GM03348 (cell line): ENCODE data around the gene FUT3.

Experiments
- DNase-seq: peaks from one replicate; pipeline ENCODE4 v3.0.0; 2012; ENCODE audit warnings: low spot score

The FUT3 gene

DNA sequence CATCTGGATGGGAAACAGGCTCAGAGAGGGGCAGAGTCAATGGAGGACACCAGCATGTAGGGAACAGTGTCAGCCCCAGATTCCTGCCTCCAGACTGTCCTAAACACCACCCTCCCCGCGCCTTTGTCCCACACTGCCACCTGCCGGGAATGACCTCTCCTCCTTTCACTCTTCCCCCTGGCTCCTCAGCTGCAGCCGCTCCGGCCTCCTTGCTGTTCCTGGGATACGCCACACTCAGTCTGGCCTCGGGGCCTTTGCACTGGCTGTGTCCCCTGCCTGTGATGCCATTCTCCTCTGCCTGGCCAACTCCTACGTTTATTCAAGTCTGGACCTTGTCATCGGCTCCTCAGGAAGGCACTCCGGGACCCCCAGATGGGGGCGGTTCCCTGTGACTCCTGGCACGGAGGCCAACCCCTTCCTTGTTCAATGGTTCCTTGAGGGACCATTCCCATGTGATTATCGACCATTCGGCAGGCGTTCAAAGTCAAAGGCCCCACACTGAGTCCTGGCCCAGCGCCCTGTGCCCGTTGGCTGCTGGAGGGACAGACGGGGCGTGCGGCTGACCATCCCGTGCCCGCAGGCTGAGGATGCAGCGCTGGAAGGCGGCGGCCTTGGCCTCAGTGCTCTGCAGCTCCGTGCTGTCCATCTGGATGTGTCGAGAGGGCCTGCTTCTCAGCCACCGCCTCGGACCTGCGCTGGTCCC is 27.5 kb downstream of the FUT3 start:
- DNase-seq = peak; percentile 33

DNA sequence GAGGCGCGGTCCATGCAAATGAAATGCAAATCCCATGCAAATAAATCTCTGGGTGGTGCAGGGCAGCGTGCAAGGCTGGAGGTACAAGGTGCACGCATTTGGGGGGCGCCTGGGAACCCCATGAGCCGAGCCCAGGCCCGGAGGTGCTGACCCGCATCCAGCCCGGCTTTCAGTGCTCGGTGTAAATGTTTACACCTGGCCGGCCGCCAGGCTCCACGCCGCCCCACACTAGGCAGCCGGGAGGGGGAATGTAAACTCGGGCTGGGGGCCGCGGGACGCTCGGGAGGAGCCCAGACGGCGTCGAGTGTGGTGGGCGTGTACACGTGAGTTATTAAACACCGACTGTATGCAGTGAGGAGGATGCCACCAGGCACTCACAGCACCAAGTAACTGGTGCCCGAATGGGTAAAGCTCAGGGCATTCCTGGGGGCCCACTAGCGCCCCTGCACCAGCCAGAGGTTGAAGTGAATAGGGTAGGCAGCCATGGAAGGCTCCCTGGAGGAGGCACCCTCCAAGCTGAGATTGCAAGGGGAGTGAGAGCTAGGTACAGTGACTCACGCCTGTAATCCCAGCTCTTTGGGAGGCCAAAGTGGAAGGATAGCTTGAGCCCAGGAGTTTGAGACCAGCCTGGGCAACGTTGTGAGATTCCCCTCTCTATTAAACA is 28.9 kb downstream of the FUT3 start:
- DNase-seq = no peak

DNA sequence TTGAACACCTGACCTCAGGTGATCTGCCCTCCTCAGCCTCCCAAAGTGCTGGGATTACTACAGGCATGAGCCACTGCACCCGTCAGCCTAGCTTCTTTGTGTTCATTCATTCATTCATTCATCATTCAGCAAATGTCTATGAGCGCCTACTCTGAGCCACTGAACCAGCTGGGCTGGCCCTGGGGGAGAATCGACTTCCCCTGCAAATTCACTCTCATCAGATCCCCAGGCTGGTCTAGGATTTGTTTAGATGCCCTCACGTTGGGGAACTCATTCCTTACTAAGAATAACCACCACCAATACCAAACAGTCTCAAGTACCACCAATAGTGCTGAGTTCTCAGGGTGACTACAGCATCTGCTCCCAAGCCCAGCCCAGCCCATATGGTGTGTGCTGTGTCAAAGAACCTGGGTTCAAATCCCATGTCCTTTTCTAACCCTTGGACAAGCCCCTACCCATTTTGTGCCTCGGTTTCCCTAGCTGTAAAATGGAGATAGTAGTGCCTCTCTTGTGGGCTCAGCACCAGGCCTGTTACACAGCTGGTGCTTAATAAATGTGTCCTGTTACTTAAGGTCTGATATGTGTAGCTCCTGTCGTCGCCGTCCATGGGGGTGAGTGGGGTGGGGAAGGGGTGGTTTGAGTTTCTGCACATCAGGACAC is 29.6 kb downstream of the FUT3 start:
- no peak for DNase-seq

DNA sequence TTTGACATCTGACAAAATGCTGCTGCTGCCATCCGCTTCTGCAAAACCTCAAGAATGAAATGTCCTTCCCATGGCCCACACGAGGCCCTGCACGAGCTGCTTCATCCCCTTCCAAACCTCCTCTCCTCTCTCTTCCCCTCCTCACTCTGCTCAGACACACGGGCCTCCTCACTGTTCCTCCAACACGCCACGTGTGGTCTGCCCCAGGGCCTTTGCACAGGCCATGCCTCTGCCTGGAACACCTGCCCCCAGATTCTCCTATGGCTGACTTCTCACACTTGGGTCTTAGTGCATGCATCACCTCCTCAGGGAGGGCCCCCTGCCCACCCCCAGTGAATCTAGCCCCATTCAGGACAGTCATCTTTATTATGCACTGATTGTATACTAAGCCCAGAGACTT is 30.5 kb downstream of the FUT3 start:
- DNase-seq = no peak

DNA sequence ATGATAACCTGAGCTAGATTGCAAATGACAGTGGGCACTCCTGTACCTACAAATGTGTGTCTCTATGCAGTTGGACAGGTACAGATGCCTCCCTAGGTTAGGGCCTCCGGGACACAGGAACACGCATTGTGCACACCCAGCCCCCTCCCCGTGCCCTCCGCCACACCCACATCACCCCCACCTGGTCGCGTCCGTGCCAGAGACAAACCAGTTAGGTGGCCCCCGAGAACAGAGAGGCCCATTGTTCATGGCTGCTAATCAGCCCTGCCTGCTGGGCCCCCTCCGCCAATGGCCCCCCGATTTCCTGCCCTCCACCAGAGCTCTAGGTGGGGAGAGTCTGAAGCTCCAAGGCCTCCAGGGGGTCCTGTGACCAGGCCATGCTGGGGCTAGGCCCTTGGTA is 32.7 kb downstream of the FUT3 start:
- DNase-seq = no peak

DNA sequence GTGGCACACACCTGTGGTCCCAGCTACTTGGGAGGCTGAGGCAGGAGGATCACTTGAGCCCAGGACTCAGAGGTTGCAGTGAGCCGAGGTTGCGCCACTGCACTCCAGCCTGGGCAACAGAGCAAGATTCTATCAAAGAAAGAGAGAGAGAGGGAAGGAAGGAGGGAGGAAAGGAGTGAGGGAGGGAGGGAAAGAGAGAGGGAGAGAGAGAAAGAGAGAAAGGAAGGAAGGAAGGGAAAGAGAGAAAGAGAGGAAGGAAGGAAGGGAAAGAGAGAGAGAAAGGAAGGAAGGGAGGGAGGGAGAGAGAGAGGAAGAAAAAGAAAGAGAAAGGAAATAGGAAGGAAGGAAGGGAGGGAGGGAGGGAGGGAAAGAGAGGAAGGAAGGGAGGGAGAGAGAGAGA is 34.0 kb downstream of the FUT3 start:
- DNase-seq = no peak

DNA sequence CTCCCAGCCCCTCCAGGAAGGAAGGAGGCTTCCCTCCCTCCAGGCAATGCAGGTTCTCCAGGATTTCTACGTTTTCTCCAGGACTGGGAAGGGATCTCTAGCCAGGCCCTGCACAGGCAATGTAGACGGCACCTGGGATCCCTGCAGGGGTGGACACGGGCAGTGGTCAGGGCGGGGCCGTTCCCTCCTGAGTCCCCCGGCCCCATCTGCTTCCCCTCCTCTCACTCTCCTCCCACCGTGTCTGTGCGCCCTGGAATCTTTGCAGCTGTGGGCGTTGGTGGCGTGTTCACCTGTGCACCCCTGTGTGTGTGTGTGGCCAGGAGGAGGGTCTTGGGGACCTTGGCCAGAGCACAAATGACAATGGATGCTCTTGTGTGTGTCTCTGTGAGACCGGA is 36.4 kb downstream of the FUT3 start:
- DNase-seq = no peak

DNA sequence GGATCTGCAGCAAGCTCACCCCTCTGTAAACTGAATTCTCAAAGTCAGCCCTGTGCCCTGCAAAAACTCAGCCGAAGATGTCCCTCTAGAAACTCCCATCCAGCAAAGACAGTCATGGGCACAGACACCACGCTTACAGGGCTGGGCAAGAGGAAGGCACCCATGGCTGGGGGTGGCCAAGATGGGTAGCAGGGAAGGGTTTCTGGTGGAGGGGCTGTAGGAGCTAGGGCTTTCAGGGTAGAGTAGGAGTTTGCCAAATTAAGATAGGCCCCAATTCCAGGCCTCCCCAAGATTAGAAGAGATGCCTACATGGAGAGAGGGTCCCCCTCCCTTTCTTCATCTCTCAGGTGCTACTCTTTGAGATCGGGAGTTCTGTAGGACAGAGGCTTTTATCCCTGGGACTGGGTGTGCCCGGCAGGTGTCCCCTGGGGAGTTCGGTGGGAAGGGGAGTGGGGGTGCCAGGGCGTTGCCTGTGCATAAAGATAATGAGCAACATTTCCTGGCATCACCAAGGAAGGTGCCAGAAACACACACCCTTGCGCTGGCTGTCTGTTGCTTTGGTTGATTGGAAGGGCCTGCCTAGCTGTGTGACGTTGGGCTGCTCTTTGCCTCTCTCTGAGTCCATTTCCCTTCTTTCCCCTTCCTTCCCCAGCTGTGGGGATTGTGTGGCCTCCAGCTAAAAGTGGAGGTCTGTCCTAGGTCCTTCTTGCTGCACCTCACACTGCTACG is 37.0 kb downstream of the FUT3 start:
- no peak for DNase-seq

DNA sequence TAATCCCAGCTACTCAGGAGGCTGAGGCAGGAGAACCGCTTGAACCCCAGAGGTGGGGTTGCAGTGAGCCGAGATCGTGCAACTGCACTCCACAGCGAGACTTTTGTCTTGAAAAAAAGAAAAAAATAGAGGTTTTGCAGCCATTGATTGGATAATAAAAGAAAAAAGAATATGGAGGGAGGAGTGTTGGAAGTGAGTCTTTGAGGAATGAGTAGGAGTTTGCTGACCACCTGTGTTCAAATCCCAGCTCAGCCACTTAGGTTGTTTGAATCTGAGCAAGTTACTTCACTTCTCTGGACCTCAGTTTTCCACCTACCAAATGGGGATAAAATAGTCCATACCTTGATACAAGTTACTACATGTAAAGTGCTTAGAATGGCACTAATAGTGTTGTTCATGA is 40.1 kb downstream of the FUT3 start:
- DNase-seq = no peak

DNA sequence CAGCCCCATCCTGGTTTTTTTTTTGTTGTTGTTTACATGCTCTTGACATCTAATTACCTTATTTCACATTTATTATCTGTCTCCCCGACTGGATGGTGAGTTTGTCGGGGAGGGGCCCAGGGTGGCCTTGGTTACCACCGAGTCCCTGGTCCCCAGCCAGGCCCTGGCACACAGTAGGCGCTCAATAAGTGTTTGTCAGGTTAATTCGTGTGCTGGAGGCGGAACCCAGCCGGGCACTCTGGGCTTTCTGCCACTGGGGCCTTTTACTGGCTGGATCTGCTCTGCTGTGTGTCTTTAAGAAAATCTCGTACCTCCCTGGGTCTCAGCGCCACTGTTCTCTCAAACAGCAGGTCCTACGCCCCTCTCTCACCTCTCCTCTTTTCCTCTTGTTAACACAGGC is 41.8 kb downstream of the FUT3 start:
- no peak for DNase-seq

DNA sequence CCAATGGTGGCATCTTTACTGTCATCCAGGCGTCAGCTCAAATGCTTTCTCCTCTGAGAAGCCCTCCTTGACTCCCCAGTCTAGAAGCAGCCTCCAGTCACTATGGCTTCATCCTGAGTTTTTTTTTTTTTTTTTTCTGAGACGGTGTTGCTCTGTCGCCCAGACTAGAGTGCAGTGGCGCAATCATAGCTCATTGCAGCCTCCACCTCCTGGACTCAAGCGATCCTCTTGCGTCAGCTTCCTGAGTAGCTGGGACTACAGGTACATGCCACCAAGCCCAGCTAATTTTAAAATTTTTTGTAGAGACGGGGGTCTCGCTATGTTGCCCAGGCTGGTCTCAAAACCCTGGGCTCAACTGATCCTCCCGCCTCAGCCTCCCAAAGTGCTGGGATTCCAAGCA is 42.2 kb downstream of the FUT3 start:
- no peak for DNase-seq

DNA sequence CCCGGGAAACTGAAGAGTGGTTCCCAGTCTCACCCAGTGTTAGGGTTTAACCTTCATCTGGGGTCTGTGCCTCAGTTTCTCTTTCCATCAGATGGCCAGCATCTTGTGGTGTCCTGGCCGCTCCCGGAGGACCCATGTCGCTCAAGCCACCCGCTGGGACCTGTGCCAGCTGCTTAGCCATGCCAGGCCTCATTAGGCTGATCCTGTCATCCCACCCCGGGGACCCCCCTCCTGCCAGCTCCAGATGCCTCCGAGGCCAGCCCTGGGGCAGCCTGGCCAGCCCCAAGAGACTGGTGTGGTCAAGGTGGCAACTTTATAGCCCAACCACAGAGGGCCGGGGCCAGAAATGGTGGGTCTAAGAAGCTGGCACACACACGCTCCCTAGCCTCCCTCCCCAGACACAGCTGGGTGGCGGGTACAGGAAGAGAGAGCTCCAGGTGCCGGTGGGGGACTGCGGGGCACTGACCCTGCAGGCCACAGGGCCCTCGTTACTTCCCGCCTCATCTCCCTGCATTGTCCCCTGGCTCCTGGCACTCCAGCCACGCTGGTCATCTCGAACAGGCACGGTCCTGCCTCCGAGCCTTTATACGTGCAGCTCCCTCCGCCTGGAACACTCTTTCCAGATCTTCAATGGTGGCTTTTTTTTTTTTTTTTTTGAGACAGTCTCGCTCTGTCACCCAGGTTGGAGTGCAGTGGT is 43.0 kb downstream of the FUT3 start:
- no peak for DNase-seq

DNA sequence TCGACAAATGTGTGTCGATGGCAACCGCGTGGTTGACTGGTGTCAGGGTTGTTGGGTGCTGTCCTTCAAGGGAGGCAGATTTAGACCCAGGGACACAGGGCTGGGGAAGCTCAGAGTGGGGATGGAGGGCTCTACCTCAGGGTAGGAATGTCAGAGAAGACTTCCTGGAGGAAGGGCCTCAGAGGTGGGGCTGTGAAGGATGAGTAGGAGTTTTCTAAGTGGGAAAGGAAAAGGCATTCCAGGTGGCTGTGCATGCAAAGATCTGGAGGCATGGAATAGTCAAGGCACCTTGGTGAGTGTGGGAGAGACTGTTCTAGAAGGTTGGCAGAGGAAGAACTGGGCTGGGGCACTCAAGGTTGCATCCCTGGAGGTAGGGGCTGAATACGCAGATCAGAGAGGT is 44.3 kb downstream of the FUT3 start:
- no peak for DNase-seq

DNA sequence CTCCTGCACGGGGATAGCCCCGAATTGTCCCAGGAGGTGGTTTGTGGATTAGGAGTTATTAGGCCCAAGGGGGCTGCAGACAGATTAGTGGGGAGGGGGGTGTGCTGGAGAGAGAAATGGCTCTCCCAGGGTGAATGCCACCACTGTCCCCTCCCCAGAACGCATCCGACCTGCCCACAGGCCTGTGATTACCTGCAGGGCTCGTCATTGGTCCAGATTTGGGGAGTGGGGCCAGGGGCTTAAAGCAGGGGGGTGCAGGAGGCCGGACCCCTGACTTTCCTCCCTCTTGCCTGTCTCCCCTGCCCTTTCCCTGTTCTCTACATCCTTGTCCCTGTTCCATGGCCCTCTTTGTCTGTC is 45.1 kb downstream of the FUT3 start:
- no peak for DNase-seq

DNA sequence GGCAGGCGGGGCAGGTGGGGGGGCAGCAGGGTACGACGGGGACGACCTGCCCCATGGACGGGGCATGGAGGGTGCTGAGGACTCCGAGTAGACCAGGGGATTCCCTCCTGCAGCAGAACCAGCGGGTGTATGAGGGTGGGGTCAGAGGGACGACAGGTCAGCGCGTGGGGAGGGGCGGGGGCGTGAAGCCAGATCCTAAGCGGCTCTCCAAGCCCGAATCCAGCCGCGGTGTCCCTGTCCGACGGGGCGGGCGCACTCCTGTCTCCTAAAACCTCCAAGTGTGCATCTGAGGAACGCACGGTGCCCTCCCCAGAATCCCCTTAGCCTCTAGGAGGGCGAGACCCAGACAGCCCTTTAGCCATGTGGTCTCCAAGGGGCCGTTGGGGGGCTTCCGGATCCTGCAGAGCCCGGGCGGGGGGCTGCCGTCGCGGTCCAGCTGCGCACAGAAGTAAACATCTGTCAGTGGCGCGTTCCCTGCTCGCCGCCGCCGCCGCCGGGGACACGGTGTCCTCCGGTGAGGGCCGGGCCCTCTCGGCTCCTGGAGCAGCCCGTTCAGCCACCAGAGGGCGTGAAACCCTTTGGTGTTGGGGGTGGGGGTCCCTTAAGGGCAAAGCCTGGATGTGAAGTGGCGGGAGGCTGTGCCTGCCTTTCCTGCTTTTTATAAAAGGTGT is 45.7 kb downstream of the FUT3 start:
- DNase-seq = peak; percentile 78

DNA sequence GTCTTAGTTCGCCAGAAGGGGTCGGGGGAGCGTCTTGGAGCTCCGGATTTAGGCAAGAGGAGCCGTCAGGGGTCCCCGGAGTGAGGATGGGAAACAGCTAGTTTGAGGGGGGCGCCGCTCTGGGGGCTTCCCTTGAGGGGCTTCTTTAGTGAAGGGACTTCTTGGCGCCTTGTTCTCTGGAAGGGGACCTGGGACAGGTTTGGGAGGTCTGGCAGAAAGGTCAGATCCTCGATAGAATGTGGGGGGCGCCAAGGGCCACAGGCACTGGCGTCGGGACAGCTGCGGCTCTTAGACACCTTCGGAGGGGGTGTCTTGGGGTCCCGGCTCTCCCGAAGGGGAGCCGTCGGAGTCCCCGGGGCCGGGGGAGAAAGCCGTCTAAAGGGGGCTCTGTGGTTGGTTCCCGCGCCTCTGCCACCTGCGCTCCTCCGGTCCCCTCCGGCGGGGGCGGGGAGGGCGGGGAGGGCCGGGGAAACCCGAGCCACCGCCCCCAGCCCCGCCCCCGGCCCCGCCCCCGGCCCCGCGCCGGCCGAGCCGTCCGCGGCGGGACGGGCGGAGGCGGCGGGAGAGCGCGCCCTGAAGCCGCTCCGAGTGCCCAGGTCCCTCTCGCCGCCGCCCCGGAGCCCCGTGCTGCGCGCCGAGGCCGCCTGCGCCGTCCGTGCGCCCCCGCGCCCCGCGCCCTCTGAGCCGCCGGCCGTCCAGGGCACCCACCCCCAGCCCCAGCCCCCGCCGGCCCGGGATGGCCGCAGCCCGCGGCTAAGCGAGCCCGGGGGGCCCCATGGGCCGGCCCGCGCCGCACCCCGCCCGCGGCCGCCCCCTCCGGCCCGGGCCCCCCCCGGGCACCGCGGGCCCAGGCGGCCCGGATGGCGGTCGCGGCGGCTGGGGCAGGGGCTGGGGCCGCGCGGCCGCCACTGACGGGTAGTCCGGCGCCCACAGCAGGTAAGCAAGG is 46.5 kb downstream of the FUT3 start, which contains the start of gene NRTN:
Gene NRTN, plus strand, starts transcription at position 552 of the 946 bp plus-strand sequence. CDS start 19,099 bp downstream, outside the sequence.
- DNase-seq = peak; percentile 49

DNA sequence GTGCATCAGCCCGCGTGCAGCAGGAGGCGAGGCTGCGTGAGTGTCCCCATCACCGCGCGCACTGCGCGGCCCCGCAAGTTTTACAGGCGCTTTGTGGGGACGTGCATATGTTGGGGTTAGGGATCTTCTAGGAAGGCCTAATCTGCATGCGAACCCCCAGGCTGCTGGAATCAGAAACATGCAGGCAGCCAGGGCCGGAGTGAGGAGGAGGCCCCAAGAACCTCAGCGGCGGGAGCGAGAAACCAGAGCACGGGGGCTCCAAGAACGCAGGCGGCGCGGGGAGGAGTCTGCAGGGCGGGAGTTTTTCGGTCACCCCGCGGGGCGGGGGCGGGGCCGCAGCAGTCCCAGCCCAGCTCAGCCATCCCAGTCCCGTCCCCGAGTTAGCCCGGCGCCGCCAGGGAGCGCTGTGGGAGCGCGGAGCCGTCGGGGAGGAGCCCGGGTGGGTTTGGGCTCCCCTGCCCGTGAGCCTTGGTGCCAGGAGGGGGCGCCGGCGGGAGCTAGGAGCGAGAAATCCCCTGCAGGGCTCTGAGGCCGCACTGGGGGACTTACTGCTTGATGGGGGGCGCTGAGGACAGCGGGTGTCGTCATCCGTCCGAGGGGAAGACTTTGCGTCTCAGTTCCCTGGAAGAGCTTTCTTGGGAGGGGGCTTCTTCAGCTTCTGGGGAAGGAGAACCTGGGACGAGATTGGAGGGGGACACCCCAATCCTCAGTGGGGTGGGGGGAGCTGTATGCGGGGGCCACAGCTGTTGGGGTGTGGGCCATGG is 47.3 kb downstream of the FUT3 start:
- DNase-seq = peak; percentile 97

DNA sequence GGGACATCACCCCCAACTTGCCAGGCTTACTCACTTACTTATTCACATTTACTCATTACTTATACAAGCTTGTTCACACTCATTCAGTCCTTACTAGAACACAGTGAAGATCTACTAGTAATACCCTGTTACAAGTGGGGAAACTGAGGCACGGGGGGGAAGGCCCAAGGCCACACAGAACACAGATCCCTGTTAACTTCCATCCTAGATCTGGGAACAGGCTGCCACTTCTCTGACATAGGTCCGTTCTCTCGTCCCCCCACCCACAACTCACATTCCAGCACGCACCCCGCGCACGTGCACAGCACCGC is 47.9 kb downstream of the FUT3 start:
- DNase-seq = no peak

DNA sequence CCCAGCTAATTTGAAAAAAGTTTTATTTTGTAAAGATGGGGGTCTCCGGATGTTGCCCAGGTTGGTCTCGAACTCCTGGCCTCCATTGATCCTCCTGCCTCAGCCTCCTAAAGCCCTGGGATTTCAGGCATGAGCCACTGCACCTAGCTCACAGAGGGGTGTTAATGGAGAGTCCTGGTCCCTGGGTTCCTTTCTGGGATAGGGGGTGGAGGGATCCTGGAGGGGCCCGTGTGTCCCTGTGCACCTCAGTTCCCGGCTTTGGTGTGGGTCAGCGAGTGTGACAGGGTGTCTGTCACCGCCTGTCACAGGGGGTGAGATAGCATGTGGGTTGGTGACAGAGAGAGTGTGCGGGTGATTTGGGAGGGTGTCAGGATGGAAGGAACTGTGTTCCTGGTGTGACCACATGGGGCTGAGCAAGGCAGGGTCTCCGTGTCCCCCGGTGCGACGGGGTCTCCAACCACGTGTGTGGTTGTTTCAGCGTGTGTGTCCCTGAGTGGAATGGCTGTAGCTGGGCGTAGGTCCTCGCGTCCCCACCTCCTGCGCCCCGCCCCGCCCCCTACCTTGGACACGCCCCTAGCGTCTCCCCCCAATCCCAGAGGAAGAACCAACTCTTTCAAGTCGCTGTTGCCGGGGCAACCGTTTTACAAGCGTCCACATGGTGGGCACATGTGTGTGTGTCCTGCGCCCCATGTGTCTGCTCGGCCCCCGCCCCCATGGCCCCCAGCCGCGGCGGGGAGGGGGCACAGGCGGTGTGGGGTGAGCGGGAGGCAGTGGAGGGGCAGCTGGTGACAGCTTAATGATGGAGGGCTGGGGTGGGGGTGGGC is 49.2 kb downstream of the FUT3 start:
- DNase-seq = no peak
